GOT3 (cell line): ENCODE data around the gene CBL.

ENCODE experiments used
- DNase-seq: peaks from one replicate; lab custom pipeline; 2025; ENCODE audit warnings: mixed read lengths; lab: John Stamatoyannopoulos, UW

The CBL gene

DNA sequence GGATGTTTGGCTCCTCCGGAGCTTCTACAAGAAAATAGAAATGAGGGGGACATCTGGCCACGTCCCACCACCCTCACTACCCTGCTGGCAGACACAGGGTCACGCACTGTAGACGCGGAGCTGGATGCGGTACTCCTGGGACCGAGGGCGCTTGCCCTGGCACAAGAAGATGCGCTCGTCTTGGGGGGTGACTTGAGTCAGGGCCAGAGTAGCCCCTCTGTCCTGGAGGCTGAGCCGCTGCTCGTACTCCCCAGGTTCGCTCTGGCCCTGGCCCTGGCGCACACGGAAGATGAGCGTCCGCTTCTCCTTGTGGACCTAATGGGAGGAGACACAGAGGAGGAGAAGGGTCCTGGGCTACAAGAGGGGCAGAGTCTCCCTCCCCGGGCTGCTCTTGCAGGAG, 108.6 kb downstream of the CBL start:
- no peak for DNase-seq

DNA sequence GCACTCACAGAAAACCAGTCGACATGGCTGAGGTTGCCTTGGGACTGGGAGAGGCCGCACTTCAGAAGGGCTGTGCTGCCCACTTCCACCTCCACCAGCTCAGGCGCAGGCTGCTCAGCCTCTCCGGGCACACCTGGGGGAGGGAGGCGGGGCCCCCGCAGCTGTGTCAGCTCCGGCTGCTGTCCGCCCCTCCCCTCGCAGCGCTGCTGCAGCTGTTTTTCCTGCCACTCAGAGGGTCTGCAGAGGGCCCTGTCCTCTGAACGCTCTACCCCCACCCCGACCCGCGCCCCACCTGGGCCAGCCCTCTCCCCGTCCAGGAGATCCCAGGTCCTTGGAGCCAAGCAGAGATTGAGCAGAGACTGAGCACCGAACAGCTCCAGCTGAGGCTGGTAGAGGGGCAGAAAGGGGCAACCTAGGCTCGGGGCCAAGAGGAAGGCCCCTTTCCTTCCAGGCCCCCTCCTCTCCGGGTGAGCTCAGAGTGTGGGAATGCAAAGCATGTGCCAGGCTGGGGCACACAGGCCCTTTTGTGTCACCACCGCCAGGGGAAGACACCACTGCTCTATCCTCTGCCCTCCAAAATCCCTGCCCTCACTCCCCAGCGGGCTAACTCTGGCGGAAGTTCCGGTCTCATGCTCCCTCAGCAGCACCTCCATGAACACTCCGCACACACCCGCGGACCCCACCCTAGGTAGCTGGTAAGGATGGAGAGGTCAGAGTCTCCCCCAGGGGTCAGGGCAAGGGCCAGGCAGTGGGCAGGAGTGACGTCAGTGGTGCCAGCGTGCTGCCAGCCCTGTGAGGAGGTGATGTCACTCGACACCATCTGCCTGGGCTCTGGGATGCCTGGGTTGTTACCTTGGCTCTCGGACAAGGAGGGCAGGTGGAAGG, 109.2 kb downstream of the CBL start:
- no peak for DNase-seq

DNA sequence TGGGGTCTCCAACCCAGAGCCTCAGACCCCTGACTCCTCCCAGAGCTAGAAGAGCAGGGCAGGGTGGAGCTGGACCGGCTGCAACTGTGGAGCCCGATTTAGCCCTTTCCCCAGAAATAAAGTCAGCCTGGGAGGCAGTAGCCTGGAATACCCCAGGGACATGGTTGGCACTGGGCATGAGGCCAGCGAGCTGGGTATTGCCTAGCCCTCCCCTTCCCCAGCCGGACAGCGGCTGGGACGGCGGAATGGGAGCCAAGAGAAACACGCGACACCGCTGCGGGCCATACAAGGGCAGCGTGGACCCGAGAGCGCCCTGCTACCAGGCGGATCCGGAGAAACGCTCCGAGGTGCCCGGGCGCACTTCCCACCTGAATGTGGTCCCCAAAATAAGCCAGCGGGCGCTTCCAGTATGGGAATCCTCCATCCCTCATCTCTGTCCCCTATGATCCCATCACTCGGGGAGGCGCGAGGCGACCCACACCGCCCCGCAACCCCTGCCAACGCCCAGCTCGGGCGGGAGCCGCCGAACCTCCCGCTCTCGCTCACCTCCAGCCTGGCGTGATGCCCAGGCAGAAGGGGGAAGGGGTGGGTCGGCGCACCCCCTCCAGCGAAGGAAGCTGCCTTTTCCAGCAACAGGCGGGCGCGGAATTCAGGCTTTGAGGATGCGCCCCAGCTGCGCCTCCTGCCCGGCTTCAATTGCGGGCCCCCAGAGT, 110.0 kb downstream of the CBL start:
- DNase-seq = no peak

DNA sequence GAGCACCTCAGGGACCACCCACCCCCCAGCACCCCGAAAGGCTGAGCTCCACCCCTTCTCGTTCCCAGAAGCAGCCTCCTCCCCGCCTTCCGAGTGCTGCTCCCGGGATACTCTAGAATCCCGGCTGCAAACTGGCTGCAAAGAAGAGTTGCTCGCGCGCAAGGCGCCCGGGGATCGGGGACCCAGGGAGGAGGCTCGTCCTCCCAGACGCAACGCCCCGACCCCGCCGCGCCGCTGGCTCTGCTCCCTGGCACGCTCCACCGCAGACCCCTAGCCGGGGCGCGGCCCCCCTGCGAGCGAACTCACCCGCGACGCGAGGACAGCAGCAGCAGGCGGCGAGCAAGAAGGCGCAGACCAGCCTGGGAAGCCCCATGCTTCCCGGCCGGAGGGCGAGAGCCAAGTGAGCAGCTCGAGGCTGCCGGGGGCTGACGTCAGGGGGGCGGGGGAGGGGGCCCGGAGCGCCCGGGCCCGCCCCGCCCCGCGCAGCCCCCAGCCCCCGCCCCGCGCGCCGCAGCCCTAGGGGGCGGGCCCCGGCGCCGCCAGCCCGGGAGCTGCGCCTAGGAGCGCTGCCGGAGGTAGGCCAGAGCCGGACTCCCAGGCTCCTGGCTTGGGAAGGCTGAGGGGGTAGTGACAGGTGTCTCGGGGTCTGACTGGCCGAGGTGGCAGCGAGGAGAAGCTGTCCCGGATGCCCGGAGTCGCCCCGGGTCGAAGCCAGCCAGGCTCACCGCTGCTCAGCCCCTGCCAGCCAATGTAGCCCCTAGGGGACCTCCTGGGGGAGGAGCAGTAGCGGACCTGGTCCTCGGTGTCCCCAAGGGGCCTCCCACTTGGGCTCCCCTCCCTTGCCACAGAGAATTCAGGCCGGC, 110.8 kb downstream of the CBL start, which contains the start of gene MCAM:
TSS of gene MCAM (minus strand) at position 402 of the 863 bp plus-strand sequence. CDS start at position 373, 29 bp downstream.
- DNase-seq = no peak

DNA sequence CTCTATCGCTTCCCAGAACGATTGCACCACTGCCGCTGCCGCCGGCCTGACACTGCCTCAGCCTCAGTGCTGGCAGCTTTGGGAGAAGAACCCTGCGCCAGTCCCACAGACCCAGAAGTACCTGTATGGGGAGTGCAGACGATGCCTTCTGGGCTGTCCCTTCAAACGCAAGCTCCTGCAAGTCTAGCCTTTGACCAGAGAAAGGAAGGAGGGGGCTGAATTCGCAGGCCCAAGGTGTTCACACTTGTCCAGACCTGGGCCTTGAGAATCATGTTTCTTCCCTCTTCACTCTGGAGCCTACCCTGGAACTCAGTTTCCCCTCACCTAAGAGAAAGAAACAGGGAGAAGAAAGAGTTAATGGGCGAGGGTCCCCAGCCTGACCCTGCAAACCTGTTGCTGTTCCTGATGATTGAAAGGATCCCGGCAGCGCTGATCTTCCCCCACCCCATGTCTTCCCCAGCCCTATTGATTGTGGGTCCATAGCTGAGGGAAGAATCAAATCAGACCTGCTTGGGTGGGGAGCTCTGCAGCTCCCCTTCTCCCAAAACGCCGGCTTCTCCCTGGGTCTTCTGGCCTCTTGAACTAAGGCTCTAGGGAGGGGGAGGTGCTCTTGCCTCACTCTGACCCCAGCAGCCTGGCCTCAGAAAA, 111.6 kb downstream of the CBL start:
- DNase-seq = no peak

DNA sequence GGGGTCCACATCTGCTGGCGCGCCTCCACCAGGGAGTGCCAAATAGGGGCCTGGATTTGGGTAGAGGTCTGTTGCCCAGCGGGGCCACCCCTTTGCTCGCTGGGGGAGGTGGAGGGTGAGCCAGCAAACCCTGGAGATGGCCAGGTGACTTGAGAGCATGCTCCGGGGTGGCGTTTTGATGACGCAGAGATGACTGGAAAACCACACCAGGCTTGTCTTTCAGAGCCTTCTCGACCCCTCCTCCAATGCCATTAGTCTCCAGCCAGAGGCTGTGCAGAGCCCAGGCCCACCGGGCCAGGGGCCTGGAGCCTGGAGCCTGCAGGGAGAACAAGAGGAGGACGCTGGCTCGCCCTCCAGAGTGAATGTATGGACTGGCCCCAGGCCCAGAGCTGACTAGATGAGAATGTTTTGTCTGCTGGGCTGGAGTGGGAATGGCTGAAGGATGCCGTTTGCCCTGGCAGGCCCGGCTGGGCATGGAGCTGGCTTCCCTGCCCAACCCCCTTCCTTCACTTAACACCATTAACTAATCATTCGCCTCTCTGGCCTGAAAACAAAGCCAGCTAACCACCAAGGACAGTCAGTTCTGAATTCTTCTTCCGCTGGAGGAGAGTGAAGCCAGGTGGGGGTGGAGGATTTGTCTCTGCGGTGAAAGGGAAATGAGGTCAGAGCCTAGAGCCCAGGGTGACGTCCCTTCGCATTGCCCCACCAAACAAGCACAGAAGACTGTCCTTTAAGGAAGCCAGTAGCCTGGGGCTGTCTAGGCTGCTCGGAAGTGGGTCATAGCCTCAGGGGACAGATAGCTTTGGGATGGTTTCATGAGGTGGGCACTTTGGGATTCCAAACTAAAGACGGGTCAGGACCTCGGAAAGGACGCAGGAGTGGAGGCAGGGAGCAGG, 112.3 kb downstream of the CBL start:
- DNase-seq = no peak

DNA sequence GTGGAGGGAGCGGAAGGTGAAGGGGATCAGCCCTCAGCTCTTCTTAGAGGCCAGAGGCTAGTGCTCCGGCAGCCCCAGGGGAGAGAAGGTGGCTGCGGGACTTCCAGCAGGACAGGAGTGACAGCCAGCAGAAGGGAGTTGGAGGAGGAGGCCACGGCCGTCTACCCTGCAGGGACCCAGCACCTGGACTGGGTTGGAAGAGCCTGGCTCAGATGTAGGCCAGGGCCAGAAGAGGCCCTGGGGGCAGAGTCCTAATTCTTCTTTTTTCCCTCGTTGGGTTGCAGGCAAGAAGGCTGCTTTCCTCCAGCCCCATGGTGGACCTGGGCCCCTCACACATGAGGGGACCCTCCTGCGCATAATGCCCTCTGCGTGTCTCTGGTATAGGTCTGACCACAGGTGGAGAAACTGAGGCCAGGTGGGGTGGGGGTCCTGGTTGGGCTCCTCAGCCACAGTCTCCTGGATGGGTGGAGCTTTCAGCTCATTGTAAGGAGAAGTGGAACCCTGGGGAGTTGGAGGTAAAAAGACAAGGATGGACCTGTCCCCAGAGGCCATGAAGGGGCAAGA, 113.1 kb downstream of the CBL start:
- no peak for DNase-seq

DNA sequence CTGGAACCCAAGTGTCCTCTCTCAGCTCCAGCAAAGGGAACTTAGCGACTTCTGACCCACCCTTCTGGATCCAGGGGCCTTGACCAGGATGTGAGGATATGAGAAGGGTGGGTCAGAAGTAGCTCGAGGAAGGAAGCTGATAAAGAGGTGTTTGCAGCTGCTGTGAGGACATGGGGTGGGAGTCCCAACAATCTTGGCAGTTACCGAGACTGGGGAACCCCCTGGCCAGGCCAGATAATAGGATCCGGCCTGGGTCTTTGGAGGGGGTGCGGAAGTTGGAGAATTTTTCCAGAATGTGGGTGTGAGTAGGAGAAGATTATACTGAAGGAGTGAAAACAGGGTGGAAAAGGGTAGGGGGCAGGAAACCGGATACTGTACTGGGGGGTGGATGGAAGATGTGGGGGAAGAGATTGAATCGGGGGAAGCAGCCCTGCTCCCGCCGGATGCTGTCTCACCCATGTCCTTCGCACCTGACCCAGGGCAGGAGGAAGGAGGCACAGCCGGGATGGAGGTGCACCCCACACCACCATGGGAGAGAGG, 113.6 kb downstream of the CBL start:
- no peak for DNase-seq

DNA sequence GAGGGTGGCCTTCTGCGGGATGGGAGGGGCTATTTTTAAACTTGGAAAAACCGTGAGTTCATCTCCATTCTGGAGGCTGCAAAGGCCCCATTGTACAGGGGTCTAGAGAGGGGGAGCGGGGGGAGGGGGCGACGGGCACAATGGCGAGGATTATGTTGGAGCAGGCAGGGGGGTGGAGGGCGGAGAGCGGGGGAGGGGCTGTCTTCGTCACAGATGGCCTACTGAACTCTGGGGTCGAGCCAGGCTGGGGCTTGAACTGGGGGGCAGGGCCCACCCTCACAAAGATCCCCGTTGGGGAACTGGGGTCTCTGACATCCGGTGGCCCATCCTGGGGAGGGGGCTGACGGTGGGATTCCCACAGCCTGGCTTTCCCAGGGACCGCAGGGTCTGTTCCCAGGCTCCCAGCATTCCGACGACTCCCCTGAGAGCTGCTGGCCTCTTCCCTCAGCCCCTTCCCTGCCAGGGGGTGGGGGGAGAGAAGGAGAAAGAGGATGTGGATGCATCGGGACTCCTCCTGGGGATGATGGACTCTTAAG, 114.2 kb downstream of the CBL start:
- no peak for DNase-seq

DNA sequence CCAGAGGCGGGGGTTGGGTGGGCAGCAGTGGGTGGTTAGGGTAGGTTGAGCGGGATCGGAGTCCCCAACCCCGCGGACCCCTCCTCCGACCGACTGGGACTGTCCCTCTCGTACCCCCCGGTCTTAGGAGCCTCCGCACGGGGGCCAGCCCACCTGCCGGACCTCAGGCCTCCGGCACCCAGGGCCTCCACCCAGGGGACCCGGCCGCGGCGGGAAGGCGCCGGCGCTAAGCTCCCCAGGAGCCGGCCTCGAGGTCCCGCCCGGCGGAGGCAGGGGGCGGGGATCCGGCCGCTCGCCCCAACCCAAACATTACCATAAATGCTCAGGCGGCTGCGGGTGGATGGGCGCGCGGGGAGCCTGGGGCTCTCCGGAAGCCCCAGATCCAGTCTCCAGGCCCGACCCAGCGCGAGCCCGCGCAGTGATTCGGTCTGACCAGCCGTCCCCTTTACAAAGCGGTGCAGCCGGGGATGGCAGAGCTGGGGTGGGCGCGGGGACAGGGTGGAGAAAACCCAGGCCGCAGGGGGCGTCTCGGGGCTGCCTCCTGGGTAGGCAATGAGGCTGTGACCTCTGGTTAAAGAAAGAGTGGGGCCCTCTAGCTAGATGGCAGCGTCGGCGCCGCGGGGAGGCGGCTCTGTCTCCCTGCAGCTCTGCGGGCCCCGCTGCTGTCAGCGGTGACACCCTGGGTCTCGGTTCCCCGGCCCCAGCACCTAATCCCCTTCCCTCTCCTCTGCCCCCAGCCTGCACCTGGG, 114.8 kb downstream of the CBL start:
- no peak for DNase-seq

DNA sequence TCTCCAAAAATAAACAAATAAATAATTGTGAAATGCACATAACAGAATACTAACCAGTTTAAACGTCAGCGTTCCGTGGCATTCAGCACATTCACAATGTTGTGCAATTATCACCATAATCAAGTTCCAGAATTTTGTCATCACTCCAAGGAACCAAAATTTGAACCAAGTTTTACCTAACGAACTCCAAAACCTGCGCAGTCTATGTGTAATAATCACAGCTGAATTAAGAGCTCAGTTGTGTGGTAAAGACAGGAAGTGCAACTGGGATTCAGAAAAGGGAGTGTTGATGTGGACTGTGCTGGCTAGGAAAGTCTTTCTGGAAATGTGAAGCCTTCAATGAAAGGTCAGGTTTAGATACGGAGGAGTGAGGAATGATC, 116.2 kb downstream of the CBL start:
- DNase-seq = no peak

DNA sequence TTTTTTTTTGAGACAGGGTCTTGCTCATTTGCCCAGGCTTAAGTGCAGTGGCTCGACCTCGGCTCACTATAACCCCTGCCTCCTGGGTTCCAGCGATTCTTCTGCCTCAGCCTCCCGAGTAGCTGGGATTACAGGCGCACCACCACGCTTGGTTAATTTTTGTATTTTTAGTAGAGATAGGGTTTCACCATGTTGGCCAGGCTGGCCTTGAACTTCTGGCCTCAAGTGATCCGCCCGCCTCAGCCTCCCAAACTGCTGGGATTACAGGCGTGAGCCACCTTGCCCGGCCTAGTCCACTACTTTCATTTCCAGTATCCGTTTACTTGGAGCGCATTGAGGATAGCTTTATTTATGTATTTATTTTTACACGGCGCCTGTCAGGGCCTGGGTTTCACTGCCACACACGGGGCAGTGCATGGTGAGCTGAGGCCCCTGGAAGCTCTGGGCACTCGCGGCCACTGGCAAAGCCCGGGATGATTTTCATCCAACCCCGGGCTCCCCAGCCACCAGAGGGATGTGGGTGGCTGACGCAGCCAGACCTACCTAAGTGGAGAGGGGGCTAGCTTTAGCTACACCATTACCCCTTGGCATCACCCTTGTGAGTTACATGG, 116.9 kb downstream of the CBL start:
- DNase-seq = no peak

DNA sequence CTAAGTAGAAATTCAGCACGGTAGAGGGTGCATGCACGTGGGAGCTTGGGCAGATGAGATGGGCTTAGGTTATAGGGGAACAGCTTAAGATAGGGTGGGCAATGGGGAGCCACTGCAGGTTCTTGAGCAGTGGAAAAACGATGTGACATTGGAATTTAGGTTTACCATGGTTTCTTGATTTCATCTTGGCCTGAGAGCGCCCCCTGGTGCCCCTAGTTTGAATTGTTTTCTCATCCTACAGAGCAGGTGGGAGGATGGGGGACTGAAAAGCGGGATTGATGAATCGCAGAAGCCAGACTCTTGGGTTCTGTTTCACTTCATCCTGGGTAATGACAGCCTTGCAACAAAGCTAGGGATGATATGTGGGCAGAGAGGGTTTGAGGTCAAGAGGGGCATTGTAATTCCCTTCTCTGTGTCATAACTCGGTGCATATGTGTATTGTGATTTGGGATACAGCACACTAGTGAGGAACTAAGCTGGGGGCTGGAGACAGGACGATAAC, 117.4 kb downstream of the CBL start:
- no peak for DNase-seq

DNA sequence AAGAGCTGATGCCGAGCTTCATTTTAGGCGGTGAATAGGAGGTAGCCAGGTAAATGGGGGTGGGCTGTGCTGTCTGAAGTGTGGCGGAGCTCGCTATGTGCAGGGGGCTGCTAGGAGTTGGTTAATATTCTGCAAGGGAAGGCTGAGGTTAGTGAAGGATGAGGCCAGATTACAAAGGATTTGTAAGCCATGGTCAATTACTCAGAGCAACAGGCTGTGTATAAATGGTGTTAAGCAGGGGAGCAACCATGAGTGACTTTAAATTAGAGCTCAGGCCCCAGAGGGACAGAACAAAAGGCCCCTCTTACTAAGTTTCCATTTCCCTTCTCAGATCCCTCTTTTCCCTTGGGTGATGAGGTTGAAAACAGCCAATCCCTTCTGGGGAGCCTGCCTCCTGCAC, 118.0 kb downstream of the CBL start:
- no peak for DNase-seq

DNA sequence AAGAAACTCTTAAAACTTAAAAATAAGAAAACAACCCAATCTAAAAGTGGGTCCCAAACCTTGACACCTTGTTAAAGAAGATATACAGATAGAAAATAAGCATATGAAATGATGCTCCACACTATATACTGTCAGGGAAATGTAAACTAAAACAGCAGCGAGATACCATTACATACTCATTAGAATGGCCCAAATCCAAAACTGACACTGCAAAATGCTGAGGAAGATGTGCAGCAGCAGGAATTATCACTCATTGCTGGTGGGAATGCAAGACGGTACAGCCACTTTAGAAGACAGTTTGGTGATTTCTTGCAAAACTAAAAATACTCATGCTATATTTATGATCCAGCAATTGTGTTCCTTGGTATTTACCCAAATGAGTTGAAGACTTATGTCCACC, 123.2 kb downstream of the CBL start:
- no peak for DNase-seq

DNA sequence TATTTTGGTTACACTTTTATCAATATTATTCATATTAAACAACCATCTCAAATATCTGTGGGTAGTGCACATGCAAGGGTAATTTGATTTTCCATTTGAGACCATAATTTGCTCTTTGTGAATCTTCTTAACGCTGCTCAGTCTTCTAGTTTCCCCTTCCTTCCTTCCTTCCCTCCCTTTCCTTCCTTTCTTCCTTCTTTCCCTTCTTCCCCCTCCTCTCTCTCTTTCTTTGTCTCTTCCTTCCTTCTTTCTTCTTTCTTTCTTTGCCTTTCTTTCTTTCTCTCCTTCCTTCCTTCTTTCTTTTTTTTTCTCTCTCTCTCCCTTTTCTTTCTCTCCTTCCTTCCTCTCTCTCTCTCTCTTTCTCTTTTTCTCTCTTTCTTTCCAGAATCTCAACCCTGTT, 124.1 kb downstream of the CBL start:
- no peak for DNase-seq

DNA sequence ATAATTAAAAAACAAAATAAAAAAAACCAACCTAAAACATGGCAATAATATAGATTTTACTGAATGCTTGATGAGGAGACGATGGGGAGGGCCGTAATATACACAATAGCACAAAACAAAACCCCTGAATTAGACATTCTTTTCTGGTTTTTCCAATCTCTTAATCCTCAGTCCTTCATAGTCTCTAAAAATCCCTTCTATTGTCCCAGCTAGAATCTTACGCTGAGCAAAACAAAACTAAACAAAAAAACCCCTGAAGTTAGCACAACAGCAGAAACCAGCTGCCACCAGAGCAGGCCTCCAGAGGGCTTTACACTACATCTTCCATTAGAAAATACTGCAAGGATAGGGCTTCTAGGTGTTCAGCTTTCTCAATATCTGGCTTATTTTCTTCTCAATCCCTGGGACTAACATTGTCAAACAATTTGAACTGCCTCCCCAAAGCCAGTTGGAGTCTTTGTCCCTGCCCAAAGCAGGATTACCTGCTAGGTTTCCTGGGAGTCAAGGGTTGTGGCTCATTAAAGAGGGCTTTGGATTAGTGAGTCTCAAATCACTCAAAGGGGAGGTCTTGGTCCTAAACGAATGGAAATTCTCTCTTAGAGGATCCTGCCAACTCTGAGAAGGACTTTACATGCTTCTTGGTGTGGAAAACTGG, 126.1 kb downstream of the CBL start:
- DNase-seq = no peak
